IMR-90 (cell line): ENCODE results near the gene CAPN2.

Experiments
- BHLHE40 ChIP-seq: fragments of 150-350 bp; IDR thresholded peaks from 2 replicates; pipeline ENCODE4 v1.6.1; 2016; ENCODE audit warnings: mild to moderate bottlenecking, low read depth, low read length
- CEBPB ChIP-seq: IDR thresholded peaks from 2 replicates; pipeline ENCODE4 v1.6.1; 2012; ENCODE audit warnings: low read depth, low read length, improper control_type of control experiment
- MAZ ChIP-seq: IDR thresholded peaks from 2 replicates; pipeline ENCODE4 v1.6.1; 2012; ENCODE audit warnings: low read depth, mild to moderate bottlenecking, low read length, improper control_type of control experiment, moderate library complexity, borderline replicate concordance
- POLR2A ChIP-seq: IDR thresholded peaks from 2 replicates; pipeline ENCODE4 v1.6.1; 2012; ENCODE audit warnings: mild to moderate bottlenecking, low read depth, low read length
- RAD21 ChIP-seq: IDR thresholded peaks from 2 replicates; pipeline ENCODE4 v1.6.1; 2012; ENCODE audit warnings: low read length, improper control_type of control experiment
- RCOR1 ChIP-seq: IDR thresholded peaks from 2 replicates; pipeline ENCODE4 v1.6.1; 2012; ENCODE audit warnings: mild to moderate bottlenecking, low read length, improper control_type of control experiment; ENCODE audit not compliant: insufficient replicate concordance
- RFX5 ChIP-seq: IDR thresholded peaks from 2 replicates; pipeline ENCODE4 v1.8.0; 2012; ENCODE audit warnings: low read depth, mild to moderate bottlenecking, low read length, moderate library complexity
- TF ChIP-seq, protein P1 (sequence below): conservative IDR thresholded peaks from 2 replicates; pipeline ENCODE4 v1.5.1; 2012; ENCODE audit warnings: mild to moderate bottlenecking, low read depth, low read length, improper control_type of control experiment

DNA sequence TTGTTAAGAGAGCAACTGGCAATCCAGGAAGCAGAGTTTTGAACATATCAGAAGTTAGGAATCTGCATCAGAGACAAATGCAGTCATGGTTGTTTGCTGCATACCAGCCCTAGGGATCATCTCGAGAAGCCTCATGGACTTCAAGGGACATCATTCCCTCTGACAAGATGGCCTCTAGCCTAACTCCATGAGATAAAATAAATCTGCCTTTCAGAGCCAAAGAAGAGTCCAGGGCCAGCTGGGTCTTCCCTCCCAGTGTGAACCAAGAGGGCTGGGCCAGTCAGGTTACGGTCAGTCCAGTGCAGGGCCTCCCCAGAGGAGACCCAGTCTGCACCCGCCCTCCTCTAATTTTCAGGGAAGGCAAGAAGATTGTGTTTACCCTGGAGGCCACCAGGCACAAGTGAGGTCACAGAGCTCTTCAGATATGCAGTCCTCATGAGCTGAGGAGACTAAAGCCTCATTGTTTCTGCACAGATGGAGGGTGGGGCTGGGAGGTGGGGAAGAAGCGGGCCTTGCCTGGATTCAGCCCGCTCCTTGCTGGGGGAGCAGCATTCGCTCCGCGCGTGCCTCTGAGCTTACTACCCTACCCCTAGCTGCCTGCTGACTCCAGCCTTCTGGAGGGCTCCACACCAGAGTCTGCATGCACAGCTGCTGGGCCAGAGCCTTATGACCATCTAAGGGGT lies 52.8 kb downstream of the CAPN2 start:
- TF ChIP-seq MAZ (no peak), RCOR1 (no peak), POLR2A (no peak), CEBPB (no peak), BHLHE40 (no peak), RAD21 (no peak), RFX5 (no peak)
- TF ChIP-seq, protein P1, sequence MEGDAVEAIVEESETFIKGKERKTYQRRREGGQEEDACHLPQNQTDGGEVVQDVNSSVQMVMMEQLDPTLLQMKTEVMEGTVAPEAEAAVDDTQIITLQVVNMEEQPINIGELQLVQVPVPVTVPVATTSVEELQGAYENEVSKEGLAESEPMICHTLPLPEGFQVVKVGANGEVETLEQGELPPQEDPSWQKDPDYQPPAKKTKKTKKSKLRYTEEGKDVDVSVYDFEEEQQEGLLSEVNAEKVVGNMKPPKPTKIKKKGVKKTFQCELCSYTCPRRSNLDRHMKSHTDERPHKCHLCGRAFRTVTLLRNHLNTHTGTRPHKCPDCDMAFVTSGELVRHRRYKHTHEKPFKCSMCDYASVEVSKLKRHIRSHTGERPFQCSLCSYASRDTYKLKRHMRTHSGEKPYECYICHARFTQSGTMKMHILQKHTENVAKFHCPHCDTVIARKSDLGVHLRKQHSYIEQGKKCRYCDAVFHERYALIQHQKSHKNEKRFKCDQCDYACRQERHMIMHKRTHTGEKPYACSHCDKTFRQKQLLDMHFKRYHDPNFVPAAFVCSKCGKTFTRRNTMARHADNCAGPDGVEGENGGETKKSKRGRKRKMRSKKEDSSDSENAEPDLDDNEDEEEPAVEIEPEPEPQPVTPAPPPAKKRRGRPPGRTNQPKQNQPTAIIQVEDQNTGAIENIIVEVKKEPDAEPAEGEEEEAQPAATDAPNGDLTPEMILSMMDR: no peak
